GM20431 (cell line): Measurements from ENCODE around the gene F10.

ENCODE experiments used
- in situ Hi-C: fragments of 300-500 bp; cut with MseI, MboI; formaldehyde crosslinking; loops from one replicate; pipeline ENCODE4 v1.15.0; 2020; ENCODE audit warnings: low sequenced_read_pairs; ENCODE audit not compliant: unreplicated experiment

F10 gene

GRCh38 chr13:113162783-113163685, 40.4 kb downstream of the F10 start:
- in situ Hi-C loops: no loop called here

- in situ Hi-C loops: no loop called here
Observed at GRCh38 chr13:113164492-113164891, 41.9 kb downstream of the F10 start.

- in situ Hi-C loops: no loop called here
Observed at GRCh38 chr13:113166266-113166665, 43.7 kb downstream of the F10 start.

GRCh38 chr13:113166681-113167080, 44.1 kb downstream of the F10 start:
- in situ Hi-C loops: no loop called here

- in situ Hi-C loops: no loop called here
Observed at GRCh38 chr13:113167155-113167554, 44.6 kb downstream of the F10 start.

- in situ Hi-C loops: no loop called here
Observed at GRCh38 chr13:113167575-113167974, 45.0 kb downstream of the F10 start.

- in situ Hi-C loops: no loop called here
Observed at GRCh38 chr13:113168211-113168610, 45.6 kb downstream of the F10 start.

- in situ Hi-C loops: no loop called here
Observed at GRCh38 chr13:113169277-113170272, 47.0 kb downstream of the F10 start.

- in situ Hi-C loops: no loop called here
Observed at GRCh38 chr13:113170511-113170910, 47.9 kb downstream of the F10 start.

GRCh38 chr13:113171250-113172125, 48.9 kb downstream of the F10 start:
- in situ Hi-C loops: no loop called here

GRCh38 chr13:113172419-113172926, 49.9 kb downstream of the F10 start:
- in situ Hi-C loops: no loop called here

GRCh38 chr13:113176280-113176679, 53.7 kb downstream of the F10 start:
- in situ Hi-C loops: no loop called here

- in situ Hi-C loops: no loop called here
Observed at GRCh38 chr13:113176822-113177221, 54.2 kb downstream of the F10 start.

GRCh38 chr13:113178070-113178895, 55.7 kb downstream of the F10 start:
- in situ Hi-C loops: no loop called here

GRCh38 chr13:113178896-113179167, 56.2 kb downstream of the F10 start:
- in situ Hi-C loops: no loop called here

- in situ Hi-C loops: no loop called here
Observed at GRCh38 chr13:113179374-113180230, 57.0 kb downstream of the F10 start.

GRCh38 chr13:113182046-113182445, 59.4 kb downstream of the F10 start:
- in situ Hi-C loops: no loop called here

GRCh38 chr13:113183450-113184129, 61.0 kb downstream of the F10 start:
- in situ Hi-C loops: no loop called here
